GM12878 (cell line): ENCODE results near the gene PTBP3. TPM values are rescaled to one million over a fixed set of nuclear protein-coding genes. Genes with fewer than 3 reads are reported as not detected.

ENCODE experiments used
- BACH1 ChIP-seq: fragments of 450-650 bp; IDR thresholded peaks from 2 replicates; pipeline ENCODE4 v1.6.1; 2017; ENCODE audit warnings: mild to moderate bottlenecking, borderline replicate concordance
- CBFB ChIP-seq: IDR thresholded peaks from 2 replicates; pipeline ENCODE4 v1.6.1; 2016; ENCODE audit warnings: antibody characterized with exemption, low read depth
- CREM ChIP-seq: IDR thresholded peaks from 2 replicates; pipeline ENCODE4 v1.6.1; 2014; ENCODE audit warnings: antibody characterized with exemption, low read depth
- CUX1 ChIP-seq: IDR thresholded peaks from 2 replicates; pipeline ENCODE4 v1.6.1; 2012; ENCODE audit warnings: improper control_type of control experiment, low read depth, low read length; ENCODE audit not compliant: insufficient replicate concordance
- E4F1 ChIP-seq: fragments of 450-650 bp; IDR thresholded peaks from 2 replicates; pipeline ENCODE4 v1.6.1; 2018; ENCODE audit warnings: borderline replicate concordance, mild to moderate bottlenecking; ENCODE audit not compliant: partially characterized antibody
- EED ChIP-seq: sonication (generic); IDR thresholded peaks from 2 replicates; pipeline ENCODE4 v1.6.1; 2016; ENCODE audit warnings: antibody characterized with exemption, low read depth
- EP300 ChIP-seq, 2 experiments: fragments of 150-350 bp in 1 of 2; IDR thresholded peaks; 2 replicates each; pipeline ENCODE4 v1.6.1; 2011 to 2012; ENCODE audit warnings: low read depth in 2 of 2, low read length in 2 of 2, borderline replicate concordance in 1 of 2, improper control_type of control experiment in 1 of 2, inconsistent platforms in 1 of 2; ENCODE audit not compliant: control insufficient read depth in 1 of 2
- EZH2 ChIP-seq: IDR thresholded peaks from 2 replicates; pipeline ENCODE4 v1.6.1; 2012; ENCODE audit warnings: low read depth, mild to moderate bottlenecking, control low read depth, inconsistent platforms, low read length, borderline replicate concordance; ENCODE audit not compliant: control insufficient read depth
- HDAC6 ChIP-seq: fragments of 200-600 bp; sonication (generic); IDR thresholded peaks from one replicate; pipeline ENCODE4 v1.8.0; 2017; ENCODE audit warnings: antibody characterized with exemption; ENCODE audit not compliant: unreplicated experiment
- IKZF2 ChIP-seq, 2 experiments: fragments of 450-650 bp; IDR thresholded peaks; 2 replicates each; pipeline ENCODE4 v1.6.1; 2017; ENCODE audit warnings: mild to moderate bottlenecking in 2 of 2, moderate library complexity in 2 of 2
- KDM1A ChIP-seq: fragments of 200-600 bp; sonication (generic); IDR thresholded peaks from 2 replicates; pipeline ENCODE4 v1.6.1; 2016; ENCODE audit warnings: borderline replicate concordance
- NFXL1 ChIP-seq: fragments of 450-650 bp; IDR thresholded peaks from 2 replicates; pipeline ENCODE4 v1.6.1; 2017; ENCODE audit warnings: antibody characterized with exemption, mild to moderate bottlenecking, borderline replicate concordance
- POU2F2 ChIP-seq: IDR thresholded peaks from 3 replicates; pipeline ENCODE4 v1.6.1; 2011; ENCODE audit warnings: low read depth, mild to moderate bottlenecking, low read length, borderline replicate concordance
- RUNX3 ChIP-seq: IDR thresholded peaks from 2 replicates; pipeline ENCODE4 v1.6.1; 2012; ENCODE audit warnings: low read length, inconsistent platforms
- SP1 ChIP-seq: IDR thresholded peaks from one replicate; pipeline ENCODE4 v1.6.1; 2011; ENCODE audit warnings: low read depth, low read length
- SRF ChIP-seq, 2 experiments: IDR thresholded peaks; 2 replicates each; pipeline ENCODE4 v1.6.1; 2011; ENCODE audit warnings: low read depth in 2 of 2, low read length in 2 of 2, mild to moderate bottlenecking in 1 of 2, moderate library complexity in 1 of 2
- polyA plus RNA-seq, 11 experiments: library from polyadenylated mRNA; depleted of rRNA in 4 of 11; unstranded in 6 of 11; stranded (reverse) in 5 of 11; fragments of >200 nt; fragmentation: Nextera tagmentation in 4 of 11; fragmentation: Illumina TruSeq in 1 of 11; extraction: Ambion mirVana in 4 of 11; extraction: Trizol in 1 of 11; gene quantifications; 1 replicate in 1 of 11; 2 replicates in 10 of 11; pipeline versions ENCODE4 v1.2.1 to v1.2.3, GENCODE V29; 2011 to 2016; ENCODE audit warnings: inconsistent platforms in 2 of 11, missing spikeins in 2 of 11, low read depth in 1 of 11
- total RNA-seq, 4 experiments: library from RNA; depleted of rRNA in 3 of 4; stranded (reverse); fragments of >200 nt in 3 of 4; fragmentation: Illumina TruSeq in 1 of 4; extraction: Trizol in 1 of 4; gene quantifications; 2 replicates each; pipeline versions ENCODE4 v1.2.1 to v1.2.3, GENCODE V29; 2013 to 2021
- TF ChIP-seq, protein P1 (sequence below): fragments of 450-650 bp; IDR thresholded peaks from 2 replicates; pipeline ENCODE4 v1.6.1; 2014; ENCODE audit warnings: mild to moderate bottlenecking
- TF ChIP-seq, protein P2 (sequence below): IDR thresholded peaks from 2 replicates; pipeline ENCODE4 v1.6.1; 2011; ENCODE audit warnings: mild to moderate bottlenecking, low read depth, low read length, moderate library complexity; ENCODE audit not compliant: insufficient replicate concordance
- TF ChIP-seq, protein P3 (sequence below): IDR thresholded peaks from 2 replicates; pipeline ENCODE4 v1.6.1; 2012; ENCODE audit warnings: low read depth, low read length, improper control_type of control experiment

PTBP3 gene
- total and polyA plus RNA-seq, 10 of the 15 experiments (the other 5 are each of a cell fraction or from before 2014, with no cell fraction given), result 12.5 to 104 (median 52.7) TPM

- TF ChIP-seq HDAC6 (no peak), CBFB (no peak), RUNX3 (peak; percentile 20; the same call in 1 of the 2 replicates), EP300 (IDR thresholded peaks at IDR 0.05; ENCODE audit: borderline replicate concordance in 1 of 2, control insufficient read depth in 1 of 2, low read depth in 2 of 2, low read length in 2 of 2) (no peak), POU2F2 (0 out of 3 replicates have a peak, but pooled peaks have one; percentile 42), CREM (no peak), KDM1A (no peak), CUX1 (no peak), E4F1 (no peak), BACH1 (no peak), IKZF2 (IDR thresholded peaks at IDR 0.05) (peak; percentile 27 to 29; a peak in 2 of 4 replicates), EZH2 (no peak), SP1 (no peak), SRF (IDR thresholded peaks at IDR 0.05; ENCODE audit: low read depth in 2 of 2, low read length in 2 of 2) (no peak), NFXL1 (no peak), EED (peak; percentile 67)
- TF ChIP-seq, protein P1, sequence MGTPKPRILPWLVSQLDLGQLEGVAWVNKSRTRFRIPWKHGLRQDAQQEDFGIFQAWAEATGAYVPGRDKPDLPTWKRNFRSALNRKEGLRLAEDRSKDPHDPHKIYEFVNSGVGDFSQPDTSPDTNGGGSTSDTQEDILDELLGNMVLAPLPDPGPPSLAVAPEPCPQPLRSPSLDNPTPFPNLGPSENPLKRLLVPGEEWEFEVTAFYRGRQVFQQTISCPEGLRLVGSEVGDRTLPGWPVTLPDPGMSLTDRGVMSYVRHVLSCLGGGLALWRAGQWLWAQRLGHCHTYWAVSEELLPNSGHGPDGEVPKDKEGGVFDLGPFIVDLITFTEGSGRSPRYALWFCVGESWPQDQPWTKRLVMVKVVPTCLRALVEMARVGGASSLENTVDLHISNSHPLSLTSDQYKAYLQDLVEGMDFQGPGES, result no peak
- TF ChIP-seq, protein P2, sequence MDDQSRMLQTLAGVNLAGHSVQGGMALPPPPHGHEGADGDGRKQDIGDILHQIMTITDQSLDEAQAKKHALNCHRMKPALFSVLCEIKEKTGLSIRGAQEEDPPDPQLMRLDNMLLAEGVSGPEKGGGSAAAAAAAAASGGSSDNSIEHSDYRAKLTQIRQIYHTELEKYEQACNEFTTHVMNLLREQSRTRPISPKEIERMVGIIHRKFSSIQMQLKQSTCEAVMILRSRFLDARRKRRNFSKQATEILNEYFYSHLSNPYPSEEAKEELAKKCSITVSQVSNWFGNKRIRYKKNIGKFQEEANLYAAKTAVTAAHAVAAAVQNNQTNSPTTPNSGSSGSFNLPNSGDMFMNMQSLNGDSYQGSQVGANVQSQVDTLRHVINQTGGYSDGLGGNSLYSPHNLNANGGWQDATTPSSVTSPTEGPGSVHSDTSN, result no peak
- TF ChIP-seq, protein P3, sequence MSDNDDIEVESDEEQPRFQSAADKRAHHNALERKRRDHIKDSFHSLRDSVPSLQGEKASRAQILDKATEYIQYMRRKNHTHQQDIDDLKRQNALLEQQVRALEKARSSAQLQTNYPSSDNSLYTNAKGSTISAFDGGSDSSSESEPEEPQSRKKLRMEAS, result no peak
Measured at GRCh38 chr9:112333639-112334431, 416 bp upstream of the PTBP3 start (continued).
